Measurements from ENCODE around the gene PTPRM. TPM values are rescaled to one million over a fixed set of nuclear protein-coding genes. Genes with fewer than 3 reads are reported as not detected.

PTPRM gene
- total and polyA plus RNA-seq, 2 experiments from 2014 or later, result 30.9 to 62.8 TPM

DNA sequence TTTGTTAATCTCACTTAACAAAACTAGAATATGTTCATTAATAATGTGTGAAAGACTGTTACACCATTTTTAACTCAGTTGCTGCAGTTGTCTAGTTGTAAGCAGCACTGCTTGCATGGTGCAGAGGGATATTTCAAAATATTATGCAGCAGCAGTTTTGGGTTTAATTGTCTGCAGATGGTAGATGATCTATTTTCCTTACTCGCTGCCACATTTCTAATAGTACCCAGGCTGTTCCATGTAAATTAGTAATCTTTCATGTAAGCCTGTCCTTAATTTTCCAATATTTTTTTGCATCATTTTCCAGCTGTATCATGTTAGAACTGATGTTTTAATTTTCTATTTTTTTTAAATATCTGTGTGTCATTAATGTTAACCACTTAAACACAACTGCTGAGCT, 554.0 kb downstream of the PTPRM start:
- no peaks in the 10 kb centered on the region for H4K20me1 ChIP-seq (ENCODE audit: insufficient read depth)
- in situ Hi-C loops (cut with MboI), result no loop called here
- peaks cover 52% of the 10 kb centered on the region for H3F3A ChIP-seq (ENCODE audit: insufficient read depth)
- peak overlapping the region; percentile 38 for H3K4me2 ChIP-seq (ENCODE audit: unreplicated experiment)
- peak; percentile 20 for DNase-seq
- no peak overlapping the region for H3K9ac ChIP-seq
- 40 to 56% methylated on average over 1 of the region's 1 CpG for WGBS, 2 experiments (ENCODE audit: low coverage in 1 of 2, low lambda C conversion rate in 2 of 2, missing lambda C conversion rate in 2 of 2)
- H3K36me3 ChIP-seq (ENCODE audit: low read depth), result no peaks in the 10 kb centered on the region
- H3K27me3 ChIP-seq (replicated peaks; ENCODE audit: insufficient read depth), result no peaks in the 10 kb centered on the region
- H3K27ac ChIP-seq, result peak overlapping the region; percentile 65
- no peak overlapping the region for H3K4me3 ChIP-seq
- no peaks in the 10 kb centered on the region for H3K79me2 ChIP-seq (ENCODE audit: insufficient read depth)
- H3K9me2 ChIP-seq (ENCODE audit: insufficient read depth), result no peaks in the 10 kb centered on the region; the same call in 1 of the 2 replicates
- H2AFZ ChIP-seq, result no peak overlapping the region
- H3K4me1 ChIP-seq (ENCODE audit: insufficient read depth), result peaks cover 64% of the 10 kb centered on the region
- TF ChIP-seq EZH2 (IDR thresholded peaks at IDR 0.05; ENCODE audit: insufficient read depth, poor library complexity, severe bottlenecking), result no peak
- H3K9me3 ChIP-seq (ENCODE audit: low read depth), result no peaks in the 10 kb centered on the region

DNA sequence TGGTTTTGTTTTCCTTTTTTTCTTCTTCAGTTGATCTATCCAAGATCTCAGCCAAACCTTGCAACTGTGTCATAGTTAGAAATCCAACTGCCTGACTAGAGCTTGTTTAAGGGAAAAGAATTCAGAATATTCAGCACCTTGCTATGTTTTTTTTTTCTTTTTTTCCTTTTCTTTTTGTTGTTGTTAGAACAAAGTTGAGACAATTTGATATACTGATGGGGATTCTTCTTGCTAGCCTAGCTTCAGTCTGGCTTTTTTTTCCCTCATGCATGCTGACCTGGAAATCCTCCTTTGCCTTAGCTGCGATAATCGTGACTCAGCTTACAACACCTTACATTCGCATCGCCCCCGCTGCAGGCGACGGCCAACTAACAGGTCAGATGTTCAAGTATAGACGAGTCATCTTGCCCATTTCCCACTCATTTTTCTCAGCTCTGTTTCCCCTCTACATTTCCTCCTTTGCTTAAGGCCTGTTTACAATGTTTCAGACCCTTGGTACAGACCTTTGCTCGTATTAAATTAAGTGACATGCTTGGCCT, 554.9 kb downstream of the PTPRM start:
- Histone ChIP-seq H4K20me1 (ENCODE audit: insufficient read depth) (no peaks in the 10 kb centered on the region), H3K9me2 (ENCODE audit: insufficient read depth) (no peaks in the 10 kb centered on the region; the same call in 1 of the 2 replicates), H3K9me3 (ENCODE audit: low read depth) (no peaks in the 10 kb centered on the region), H3K27ac (peak overlapping the region; percentile 65), H3F3A (ENCODE audit: insufficient read depth) (peaks cover 43% of the 10 kb centered on the region), H3K9ac (peak overlapping the region; percentile 7; the same call in 1 of the 2 replicates), H3K4me3 (peak overlapping the region; percentile 10), H3K27me3 (replicated peaks; ENCODE audit: insufficient read depth) (no peaks in the 10 kb centered on the region), H3K36me3 (ENCODE audit: low read depth) (no peaks in the 10 kb centered on the region), H3K79me2 (ENCODE audit: insufficient read depth) (no peaks in the 10 kb centered on the region), H3K4me1 (ENCODE audit: insufficient read depth) (peaks cover 55% of the 10 kb centered on the region), H3K4me2 (ENCODE audit: unreplicated experiment) (peak overlapping the region; percentile 38), H2AFZ (no peak overlapping the region)
- peak; percentile 93 for DNase-seq
- 28% methylated on average over 9 of the region's 9 CpGs for WGBS, 2 experiments (ENCODE audit: low coverage in 1 of 2, low lambda C conversion rate in 2 of 2, missing lambda C conversion rate in 2 of 2)
- in situ Hi-C loops (cut with MboI), result no loop called here
- TF ChIP-seq EZH2 (IDR thresholded peaks at IDR 0.05; ENCODE audit: insufficient read depth, poor library complexity, severe bottlenecking) (no peak), EZH2phosphoT487 (IDR thresholded peaks at IDR 0.05; ENCODE audit: insufficient read depth, low read depth) (no peak)

DNA sequence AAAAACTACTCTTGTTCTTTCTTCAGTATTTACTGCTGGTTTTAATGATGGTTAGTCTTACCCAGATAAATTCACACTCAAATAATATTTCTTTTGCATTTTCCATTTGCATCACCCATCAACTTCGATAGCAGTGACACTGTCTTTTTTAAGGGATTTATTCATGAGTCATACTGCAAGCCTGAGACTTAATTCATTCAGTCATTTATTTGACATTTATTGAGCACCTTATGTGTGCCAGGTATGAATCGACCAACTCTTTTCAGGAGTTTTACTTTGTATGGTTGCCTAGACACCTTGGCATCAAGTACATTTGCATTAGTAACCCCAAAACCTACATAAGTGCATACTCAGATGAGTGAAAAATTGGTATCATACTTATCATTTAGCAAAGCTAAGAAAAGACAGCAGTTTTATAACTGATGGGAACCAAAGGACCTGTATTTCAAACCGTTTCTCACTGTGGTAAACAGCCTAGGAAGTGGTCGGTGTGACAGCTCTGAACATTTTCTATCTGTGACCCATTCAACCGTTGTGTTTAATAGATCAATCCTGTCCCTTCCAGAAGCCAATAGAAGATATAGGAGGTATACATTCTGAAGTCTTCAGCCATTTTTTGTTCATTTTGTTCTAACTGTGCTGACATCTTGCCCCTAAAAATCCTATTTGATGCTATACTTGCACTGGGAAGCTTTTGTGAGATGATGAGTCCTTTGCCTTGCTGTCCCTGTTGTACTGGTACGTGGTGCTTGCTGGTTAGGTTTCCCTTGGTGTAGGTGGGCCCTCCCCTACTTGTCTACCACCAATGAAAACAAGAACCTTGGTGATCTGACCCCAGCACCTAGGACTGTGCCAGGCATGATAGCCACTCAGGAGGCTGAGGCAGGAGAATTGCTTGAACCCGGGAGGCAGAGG, 557.4 kb downstream of the PTPRM start:
- peak overlapping the region; percentile 15 for H3K4me2 ChIP-seq (ENCODE audit: unreplicated experiment)
- no peak overlapping the region for H3K4me3 ChIP-seq
- TF ChIP-seq EZH2phosphoT487 (IDR thresholded peaks at IDR 0.05; ENCODE audit: insufficient read depth, low read depth), result no peak
- TF ChIP-seq EZH2 (IDR thresholded peaks at IDR 0.05; ENCODE audit: insufficient read depth, poor library complexity, severe bottlenecking), result no peak
- no peak overlapping the region; the same call in 1 of the 2 replicates for H3K27ac ChIP-seq
- WGBS, 2 experiments (ENCODE audit: low coverage in 1 of 2, low lambda C conversion rate in 2 of 2, missing lambda C conversion rate in 2 of 2), result 74 to 79% methylated on average over 7 of the region's 7 CpGs
- H2AFZ ChIP-seq, result no peak overlapping the region
- no peak overlapping the region for H3K9ac ChIP-seq
- no peaks in the 10 kb centered on the region for H3K79me2 ChIP-seq (ENCODE audit: insufficient read depth)
- H3K9me2 ChIP-seq (ENCODE audit: insufficient read depth), result no peaks in the 10 kb centered on the region
- no peaks in the 10 kb centered on the region for H3K36me3 ChIP-seq (ENCODE audit: low read depth)
- H3F3A ChIP-seq (ENCODE audit: insufficient read depth), result peaks cover 30% of the 10 kb centered on the region
- in situ Hi-C loops (cut with MboI), result no loop called here
- H3K4me1 ChIP-seq (ENCODE audit: insufficient read depth), result peaks cover 48% of the 10 kb centered on the region
- no peaks in the 10 kb centered on the region for H3K27me3 ChIP-seq (replicated peaks; ENCODE audit: insufficient read depth)
- no peak for DNase-seq
- H4K20me1 ChIP-seq (ENCODE audit: insufficient read depth), result no peaks in the 10 kb centered on the region
- no peaks in the 10 kb centered on the region for H3K9me3 ChIP-seq (ENCODE audit: low read depth)

DNA sequence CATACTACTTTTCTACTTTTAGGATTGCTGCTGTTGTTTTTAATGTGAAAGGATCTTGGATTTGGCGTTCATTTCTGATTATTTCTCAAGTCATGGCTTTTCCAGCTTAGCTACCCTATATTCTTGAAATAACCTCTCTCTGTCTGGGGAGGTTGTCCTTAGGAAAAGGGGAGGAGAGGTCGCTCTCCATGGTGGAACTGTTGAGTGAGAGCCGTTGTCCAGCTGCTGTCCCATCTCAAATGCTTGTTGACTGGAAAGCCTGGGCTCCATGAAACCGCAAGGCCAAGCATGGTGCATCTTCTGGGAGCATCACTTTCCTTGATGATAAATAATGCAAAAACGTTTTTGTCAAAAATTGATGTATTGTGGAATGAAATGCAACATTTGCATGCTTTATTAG, 563.0 kb downstream of the PTPRM start:
- 84 to 86% methylated on average over 5 of the region's 5 CpGs for WGBS, 2 experiments (ENCODE audit: low coverage in 1 of 2, low lambda C conversion rate in 2 of 2, missing lambda C conversion rate in 2 of 2)
- Histone ChIP-seq H2AFZ (no peak overlapping the region), H3K27ac (no peak overlapping the region), H3K4me2 (ENCODE audit: unreplicated experiment) (no peak overlapping the region), H3K9ac (no peak overlapping the region), H3F3A (ENCODE audit: insufficient read depth) (peaks cover 4% of the 10 kb centered on the region; the same call in 1 of the 2 replicates), H3K4me3 (no peak overlapping the region), H3K79me2 (ENCODE audit: insufficient read depth) (no peaks in the 10 kb centered on the region), H3K9me2 (ENCODE audit: insufficient read depth) (no peaks in the 10 kb centered on the region), H3K36me3 (ENCODE audit: low read depth) (no peaks in the 10 kb centered on the region), H3K27me3 (replicated peaks; ENCODE audit: insufficient read depth) (no peaks in the 10 kb centered on the region), H3K4me1 (ENCODE audit: insufficient read depth) (peaks cover 6% of the 10 kb centered on the region), H3K9me3 (ENCODE audit: low read depth) (no peaks in the 10 kb centered on the region), H4K20me1 (ENCODE audit: insufficient read depth) (no peaks in the 10 kb centered on the region)
- in situ Hi-C loops (cut with MboI), result no loop called here
- TF ChIP-seq EZH2phosphoT487 (IDR thresholded peaks at IDR 0.05; ENCODE audit: insufficient read depth, low read depth) (no peak), EZH2 (IDR thresholded peaks at IDR 0.05; ENCODE audit: insufficient read depth, poor library complexity, severe bottlenecking) (no peak)
- DNase-seq, result no peak
